IMR-90 (cell line): ENCODE results near the gene VGF.

ENCODE experiments used
- CHD1 ChIP-seq: IDR thresholded peaks from 2 replicates; pipeline ENCODE4 v1.6.1; 2012; ENCODE audit warnings: low read depth, low read length, improper control_type of control experiment
- MAZ ChIP-seq: IDR thresholded peaks from 2 replicates; pipeline ENCODE4 v1.6.1; 2012; ENCODE audit warnings: low read depth, mild to moderate bottlenecking, low read length, improper control_type of control experiment, moderate library complexity, borderline replicate concordance
- MXI1 ChIP-seq: IDR thresholded peaks from 2 replicates; pipeline ENCODE4 v1.6.1; 2012; ENCODE audit warnings: low read depth, mild to moderate bottlenecking, low read length, moderate library complexity, borderline replicate concordance
- RCOR1 ChIP-seq: IDR thresholded peaks from 2 replicates; pipeline ENCODE4 v1.6.1; 2012; ENCODE audit warnings: mild to moderate bottlenecking, low read length, improper control_type of control experiment; ENCODE audit not compliant: insufficient replicate concordance
- TF ChIP-seq, protein P1 (sequence below): conservative IDR thresholded peaks from 2 replicates; pipeline ENCODE4 v1.5.1; 2012; ENCODE audit warnings: mild to moderate bottlenecking, low read depth, low read length, improper control_type of control experiment

DNA sequence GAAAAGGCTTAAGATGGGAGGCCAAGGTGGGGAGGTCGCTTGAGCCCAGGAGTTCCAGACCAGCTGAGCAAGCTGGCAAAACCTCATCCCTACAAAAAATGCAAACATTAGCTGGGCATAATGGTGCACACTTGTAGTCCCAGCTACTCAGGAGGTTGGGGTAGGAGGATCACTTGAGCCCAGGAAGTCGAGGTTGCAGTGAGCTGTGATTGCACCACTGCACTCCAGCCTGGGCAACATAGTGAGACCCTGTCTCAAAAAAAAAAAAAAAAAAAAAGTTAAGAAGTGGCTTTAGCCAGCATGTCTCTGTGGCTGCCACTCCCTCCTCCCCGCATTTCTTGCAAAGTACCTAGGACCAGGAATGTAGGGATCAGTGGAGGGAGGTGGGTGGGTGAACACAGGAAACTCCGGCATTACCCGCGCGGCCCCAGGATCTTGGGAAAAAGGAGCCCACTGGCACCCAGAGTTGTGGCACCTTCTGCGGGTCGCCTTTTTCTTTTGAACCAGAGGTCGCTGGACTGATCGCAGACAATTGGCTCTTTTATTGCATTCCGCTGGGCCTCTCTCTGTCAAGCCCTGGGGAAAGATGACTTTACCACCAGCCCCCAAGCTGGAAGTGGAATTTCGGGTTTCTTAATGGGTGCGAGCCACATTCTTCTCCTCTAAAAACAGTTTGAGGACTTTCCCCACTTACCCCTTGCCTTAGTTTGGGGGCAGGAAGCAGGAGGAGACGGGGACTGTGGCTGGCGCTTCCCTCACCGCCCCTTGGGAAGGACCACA is 3.5 kb downstream of the VGF start:
- TF ChIP-seq, protein P1, sequence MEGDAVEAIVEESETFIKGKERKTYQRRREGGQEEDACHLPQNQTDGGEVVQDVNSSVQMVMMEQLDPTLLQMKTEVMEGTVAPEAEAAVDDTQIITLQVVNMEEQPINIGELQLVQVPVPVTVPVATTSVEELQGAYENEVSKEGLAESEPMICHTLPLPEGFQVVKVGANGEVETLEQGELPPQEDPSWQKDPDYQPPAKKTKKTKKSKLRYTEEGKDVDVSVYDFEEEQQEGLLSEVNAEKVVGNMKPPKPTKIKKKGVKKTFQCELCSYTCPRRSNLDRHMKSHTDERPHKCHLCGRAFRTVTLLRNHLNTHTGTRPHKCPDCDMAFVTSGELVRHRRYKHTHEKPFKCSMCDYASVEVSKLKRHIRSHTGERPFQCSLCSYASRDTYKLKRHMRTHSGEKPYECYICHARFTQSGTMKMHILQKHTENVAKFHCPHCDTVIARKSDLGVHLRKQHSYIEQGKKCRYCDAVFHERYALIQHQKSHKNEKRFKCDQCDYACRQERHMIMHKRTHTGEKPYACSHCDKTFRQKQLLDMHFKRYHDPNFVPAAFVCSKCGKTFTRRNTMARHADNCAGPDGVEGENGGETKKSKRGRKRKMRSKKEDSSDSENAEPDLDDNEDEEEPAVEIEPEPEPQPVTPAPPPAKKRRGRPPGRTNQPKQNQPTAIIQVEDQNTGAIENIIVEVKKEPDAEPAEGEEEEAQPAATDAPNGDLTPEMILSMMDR, result no peak
- no peak for TF ChIP-seq RCOR1
- TF ChIP-seq MXI1, result no peak
- no peak for TF ChIP-seq CHD1
- no peak for TF ChIP-seq MAZ
